Left renal pelvis (tissue), 4 donors: ENCODE measurements around the gene IL11RA. TPM values are rescaled to one million over a fixed set of nuclear protein-coding genes. Genes with fewer than 3 reads are reported as not detected.
A peak's percentile ranks its signal among the peaks of the same experiment; 100 is the strongest.

Experiments used
- DNase-seq, 4 donors: peaks; one replicate each; pipeline ENCODE4 v3.0.0-alpha.2; 2013; ENCODE audit warnings: low read depth in 4 of 4, low spot score in 3 of 4
- polyA plus RNA-seq, 4 donors: library from polyadenylated mRNA; unstranded; fragments of 120-200 nt; gene quantifications; one replicate each; pipeline ENCODE4 v1.2.1, GENCODE V29; 2013; ENCODE audit not compliant: insufficient read length in 4 of 4

Gene IL11RA
- polyA plus RNA-seq, 4 donors, result 50.0 to 138 (median 66.6) TPM

DNA sequence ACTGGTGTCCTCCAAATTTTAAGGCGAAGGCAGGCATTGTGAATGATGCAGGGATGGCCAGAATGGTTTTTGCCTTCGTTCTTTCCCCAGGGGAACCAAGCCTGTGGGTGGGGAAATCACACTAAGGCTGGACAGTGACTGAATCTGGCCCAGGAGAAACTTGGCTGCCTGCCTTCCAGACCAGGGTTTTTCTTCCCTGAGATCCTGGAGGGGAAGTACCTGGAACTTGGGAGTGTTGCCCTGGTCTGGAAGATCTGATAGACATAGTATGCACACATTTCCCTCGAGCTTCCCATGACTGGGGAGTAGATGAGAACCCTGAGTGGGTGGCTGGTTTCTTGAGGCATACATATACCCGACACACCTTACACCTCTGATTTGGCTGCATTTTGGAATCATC lies 664 bp upstream of the IL11RA start:
- DNase-seq, result no peak

DNA sequence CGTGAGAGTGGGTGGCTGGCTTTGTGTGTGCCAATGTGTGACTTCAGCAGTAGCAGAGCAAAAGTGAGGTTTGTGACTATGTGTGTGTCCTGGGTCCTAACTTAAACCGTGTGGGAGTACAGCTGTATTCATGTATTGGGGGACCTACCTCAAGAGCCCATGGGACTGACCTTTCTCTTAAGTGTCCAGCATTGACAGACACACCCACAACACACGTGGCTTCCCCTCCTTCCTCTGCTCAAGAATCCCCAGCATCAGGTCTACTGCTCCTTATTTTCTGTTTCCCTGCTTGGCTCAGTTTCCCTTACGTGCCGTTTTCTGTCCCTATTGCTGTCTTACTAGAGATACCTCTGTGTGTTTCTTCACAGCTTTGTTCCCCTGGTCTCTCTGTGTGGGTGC lies 616 bp downstream of the IL11RA start:
- no peak for DNase-seq

DNA sequence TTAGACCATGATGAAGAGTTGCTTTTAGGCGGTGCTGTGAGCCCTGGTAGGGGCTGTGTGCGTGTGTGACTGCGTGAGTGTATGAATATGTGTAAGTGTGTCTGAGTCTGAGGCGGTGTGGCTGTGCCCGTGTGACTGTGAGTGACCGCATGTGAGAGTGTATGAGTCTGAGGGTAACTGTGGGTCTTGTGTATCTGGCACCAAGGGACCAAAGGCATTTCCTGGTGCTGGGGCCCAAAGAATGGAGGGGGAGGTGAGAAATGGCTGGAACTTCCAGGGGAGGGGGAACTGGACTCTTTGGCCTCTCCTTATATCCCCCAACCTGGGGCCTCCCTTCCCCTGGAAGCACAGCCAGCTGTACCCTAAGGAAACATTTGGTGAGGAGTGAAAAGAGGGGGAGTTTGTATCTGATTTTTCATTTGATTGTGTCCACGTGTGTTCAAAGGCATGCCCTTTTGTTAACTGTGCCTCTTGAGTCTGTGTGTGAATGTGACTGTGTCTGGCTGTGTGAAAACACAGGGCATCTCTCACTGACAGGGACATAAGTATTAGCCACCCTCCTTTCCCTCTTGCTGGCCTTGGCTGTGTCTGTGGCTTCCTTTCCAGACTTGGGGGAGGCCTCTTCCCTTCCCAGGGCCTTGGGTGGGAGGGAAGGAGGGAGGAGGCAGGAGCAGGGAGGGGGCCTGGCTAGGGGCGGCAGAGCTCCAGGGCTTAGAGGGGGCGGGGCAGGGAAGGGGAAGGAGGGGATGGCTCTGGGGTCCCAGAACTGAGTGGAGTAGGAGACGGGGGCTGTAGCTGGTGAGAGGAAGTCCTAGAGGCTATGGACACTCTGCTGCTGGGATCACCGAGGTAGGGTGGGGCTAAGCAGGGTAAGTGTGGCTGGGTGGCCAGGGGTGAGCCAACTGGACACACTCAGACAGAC lies 1.4 kb downstream of the IL11RA start:
- DNase-seq, result no peak

DNA sequence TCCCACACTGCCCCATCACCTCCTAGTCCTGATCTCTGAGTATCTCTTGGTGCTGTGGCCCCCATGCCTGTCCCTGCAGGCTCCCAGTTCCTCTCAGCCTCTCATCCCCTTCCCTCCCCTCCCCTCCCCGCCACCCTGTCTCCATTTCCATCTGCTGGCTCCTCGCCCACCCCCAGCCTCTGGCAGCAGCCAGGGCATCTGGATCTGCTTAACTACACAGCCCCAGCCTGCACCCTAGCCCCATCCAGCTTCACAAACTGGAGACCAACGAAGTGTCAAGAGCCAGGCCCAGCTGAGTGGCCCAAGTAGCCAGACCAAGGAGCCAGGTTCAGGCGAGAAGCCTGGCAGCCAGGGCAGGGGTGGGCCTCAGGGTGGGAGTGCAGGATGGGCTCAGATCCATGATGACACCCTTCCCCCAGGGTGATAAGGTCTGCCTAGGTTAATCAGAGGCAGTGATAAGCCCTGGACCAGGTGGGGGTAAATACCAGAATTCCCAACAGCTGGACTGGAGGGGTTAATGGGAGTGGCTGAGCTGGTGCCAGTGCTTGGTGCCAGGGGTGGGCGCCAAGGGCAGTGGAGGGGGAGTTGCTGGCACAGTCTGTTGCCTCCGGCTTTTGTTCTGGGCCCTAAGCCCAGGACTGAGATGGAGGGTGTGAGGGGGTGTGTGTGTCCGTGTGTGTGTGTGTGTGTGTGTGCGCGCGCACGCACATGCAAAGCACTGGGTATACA lies 2.5 kb downstream of the IL11RA start:
- DNase-seq, result no peak

DNA sequence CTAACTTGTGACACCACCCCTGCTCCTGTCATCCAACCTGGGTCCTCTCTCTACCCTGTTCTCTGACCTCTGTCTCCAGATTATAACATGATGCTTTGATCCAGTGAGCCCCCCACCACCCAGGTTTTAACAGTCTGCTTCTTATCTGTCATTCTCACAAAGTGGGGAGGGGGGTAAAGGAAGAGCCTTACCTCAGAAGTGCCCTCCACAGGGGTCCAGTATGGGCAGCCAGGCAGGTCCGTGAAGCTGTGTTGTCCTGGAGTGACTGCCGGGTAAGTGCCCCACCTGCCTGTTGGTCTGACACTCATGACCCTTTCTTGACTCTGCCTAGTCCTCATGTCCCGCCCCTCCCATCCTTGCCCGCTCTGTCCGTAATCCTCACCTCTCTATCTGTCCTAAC lies 3.4 kb downstream of the IL11RA start:
- no peak for DNase-seq

DNA sequence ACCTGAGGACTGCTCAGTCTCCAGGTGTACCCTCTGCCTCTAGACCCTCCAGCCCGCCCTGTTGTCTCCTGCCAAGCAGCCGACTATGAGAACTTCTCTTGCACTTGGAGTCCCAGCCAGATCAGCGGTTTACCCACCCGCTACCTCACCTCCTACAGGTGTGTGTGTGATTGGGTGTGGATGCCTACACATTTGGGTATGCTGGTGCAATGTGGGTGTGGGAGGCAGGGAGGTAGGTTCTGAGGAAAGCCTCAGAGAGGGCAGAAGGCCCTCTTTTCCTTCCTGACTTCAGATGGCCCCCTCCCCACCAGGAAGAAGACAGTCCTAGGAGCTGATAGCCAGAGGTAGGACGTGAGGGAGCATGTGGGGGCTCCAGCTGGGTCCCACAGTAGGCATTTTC lies 5.0 kb downstream of the IL11RA start:
- DNase-seq, result no peak

DNA sequence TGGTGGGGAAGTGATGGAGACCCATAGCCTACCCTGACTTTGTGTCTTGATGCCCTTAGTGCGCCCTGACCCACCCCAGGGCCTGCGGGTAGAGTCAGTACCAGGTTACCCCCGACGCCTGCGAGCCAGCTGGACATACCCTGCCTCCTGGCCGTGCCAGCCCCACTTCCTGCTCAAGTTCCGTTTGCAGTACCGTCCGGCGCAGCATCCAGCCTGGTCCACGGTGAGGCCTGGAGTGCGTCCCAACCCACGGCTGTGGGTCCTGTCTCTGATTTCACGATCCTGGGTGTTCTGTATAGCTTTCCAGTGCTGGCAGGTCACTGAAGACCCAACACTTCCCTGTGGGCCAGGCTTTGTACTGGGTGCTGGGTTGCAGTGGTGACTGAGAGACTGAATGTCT lies 6.5 kb downstream of the IL11RA start:
- no peak for DNase-seq

DNA sequence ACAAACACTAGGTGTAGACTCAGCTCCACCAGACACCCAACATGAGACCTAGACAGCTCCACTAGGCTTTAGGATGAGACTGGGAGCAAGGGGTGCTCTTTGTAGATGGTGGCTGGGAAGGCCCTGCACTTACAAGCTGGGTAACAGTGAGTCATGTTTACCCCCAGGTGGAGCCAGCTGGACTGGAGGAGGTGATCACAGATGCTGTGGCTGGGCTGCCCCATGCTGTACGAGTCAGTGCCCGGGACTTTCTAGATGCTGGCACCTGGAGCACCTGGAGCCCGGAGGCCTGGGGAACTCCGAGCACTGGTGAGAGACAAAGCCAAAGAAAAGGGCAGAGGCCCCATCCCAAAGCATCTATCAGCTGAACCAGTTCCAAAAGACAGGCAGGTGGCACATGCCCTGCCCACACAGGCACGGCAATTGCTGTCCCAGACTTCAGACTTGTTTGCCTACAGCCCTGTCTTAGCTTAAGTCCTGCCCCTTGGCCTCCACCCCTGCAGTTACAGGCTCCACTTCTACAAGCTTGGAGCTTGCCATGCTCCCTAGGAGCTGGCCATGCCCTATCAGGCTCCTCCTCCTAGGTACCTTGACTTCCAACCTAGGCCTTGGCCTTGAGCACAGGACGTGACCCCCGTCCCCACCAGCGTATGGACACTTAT lies 7.7 kb downstream of the IL11RA start:
- no peak for DNase-seq

DNA sequence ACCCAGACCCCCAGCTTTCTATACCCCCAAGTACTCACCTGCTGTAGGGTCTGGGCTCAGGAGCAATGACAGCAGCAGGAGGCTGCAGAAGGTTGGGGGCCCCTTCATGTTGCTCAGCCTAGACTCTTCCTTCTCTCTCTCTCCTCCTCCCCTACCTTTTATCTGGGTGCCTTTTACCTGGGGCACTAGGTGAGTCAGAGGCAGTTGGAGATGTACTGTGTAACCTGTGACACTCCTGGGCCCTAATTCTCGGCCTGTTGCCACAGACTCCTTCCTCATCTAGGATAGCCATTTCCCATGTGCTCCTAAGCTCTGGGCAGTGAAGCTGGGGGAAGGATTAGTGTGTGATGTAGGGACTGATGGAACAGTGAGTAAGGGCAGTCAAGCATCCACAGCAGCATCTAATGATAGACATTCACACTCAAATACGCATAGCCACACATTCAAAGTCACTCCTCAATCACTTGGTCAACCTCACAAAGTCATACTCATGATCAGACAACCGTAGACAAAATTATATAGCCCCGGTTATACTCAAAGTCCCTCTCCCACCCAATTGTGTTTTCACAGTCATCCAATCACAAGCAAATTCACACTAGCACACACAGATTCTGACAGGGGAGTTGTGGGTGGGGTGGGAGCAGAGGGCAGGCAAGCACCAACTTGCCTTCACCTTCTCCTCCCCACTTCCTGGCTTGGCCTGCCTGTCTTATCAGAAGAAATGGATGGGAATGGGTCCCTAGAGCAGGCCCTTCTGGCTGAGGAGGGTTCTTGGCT lies 10.7 kb downstream of the IL11RA start, which contains the start of gene CCL27:
Gene CCL27 (minus strand): TSS at position 132 of the 777 bp plus-strand sequence. CDS start 24 bp downstream, at position 108.
- DNase-seq, result no peak

DNA sequence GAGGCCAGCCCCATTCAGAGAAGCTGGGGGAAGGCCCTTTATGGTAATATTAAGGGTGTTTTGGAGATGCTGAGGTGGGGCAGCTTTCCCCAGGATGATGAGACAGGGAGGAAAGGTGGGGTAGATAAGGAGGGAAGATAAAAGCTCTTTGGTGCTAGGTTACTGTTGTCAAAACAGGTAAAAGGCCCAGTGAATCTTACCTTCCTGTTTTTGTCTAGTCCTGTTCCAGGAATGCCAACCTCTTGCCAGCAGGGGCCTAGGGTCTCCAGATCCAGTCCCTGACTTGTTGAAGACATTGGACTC lies 11.3 kb downstream of the IL11RA start:
- DNase-seq, result no peak

DNA sequence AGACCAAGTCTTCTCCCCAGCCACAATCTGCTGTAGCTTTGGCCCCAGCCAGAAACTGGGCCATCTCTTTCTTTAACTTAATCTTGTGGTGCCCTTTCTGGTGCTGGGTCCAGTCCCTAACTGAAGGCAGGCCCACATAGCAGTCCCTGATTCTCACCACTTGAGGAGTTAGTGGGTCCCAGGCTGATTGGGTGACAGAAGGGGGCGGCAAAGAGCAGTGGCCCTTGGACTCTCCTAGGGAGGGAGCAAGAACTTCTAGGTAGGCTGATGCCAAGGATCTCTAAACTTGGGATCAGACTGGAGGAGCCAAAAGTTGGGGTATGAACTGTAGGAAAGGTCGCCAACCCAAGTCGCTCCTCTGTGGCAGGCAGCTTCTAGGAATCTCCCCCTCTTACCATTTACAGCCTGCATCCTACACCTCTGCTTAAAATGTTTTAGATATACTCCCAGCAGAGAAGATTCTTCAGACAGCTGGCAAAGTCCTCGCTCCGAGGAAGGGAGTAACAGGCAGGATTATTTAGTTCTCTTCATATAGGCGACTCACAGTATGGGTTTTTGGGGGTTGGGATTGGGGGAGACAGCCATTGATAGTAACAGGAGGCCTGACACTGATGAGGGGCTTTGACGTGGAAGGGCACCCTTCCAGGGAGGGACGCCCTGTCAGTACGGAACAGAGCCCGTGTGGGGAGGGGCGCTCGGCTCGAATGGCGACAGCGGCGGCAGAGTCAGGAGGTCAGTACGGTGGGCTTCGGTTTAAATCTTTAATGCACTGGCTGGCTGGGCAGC lies 12.5 kb downstream of the IL11RA start:
- DNase-seq, result peak in 1 of 4 donors; percentile 39

DNA sequence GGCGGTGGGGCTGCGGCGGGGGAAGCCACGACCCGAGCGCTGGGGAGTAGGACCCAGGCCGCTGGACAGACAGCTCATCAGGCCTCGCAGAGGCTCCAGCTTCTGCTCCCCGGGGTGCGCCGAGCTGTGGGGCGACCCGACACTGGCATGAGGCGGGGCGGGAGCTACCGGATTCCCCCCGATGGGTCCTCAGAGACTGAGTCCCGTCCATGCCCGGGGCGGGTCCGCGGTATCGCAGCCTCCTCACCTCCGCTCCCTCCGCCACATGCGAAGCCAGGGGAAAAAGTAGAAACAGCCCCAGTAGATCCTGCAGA lies 13.0 kb downstream of the IL11RA start:
- DNase-seq, result no peak

DNA sequence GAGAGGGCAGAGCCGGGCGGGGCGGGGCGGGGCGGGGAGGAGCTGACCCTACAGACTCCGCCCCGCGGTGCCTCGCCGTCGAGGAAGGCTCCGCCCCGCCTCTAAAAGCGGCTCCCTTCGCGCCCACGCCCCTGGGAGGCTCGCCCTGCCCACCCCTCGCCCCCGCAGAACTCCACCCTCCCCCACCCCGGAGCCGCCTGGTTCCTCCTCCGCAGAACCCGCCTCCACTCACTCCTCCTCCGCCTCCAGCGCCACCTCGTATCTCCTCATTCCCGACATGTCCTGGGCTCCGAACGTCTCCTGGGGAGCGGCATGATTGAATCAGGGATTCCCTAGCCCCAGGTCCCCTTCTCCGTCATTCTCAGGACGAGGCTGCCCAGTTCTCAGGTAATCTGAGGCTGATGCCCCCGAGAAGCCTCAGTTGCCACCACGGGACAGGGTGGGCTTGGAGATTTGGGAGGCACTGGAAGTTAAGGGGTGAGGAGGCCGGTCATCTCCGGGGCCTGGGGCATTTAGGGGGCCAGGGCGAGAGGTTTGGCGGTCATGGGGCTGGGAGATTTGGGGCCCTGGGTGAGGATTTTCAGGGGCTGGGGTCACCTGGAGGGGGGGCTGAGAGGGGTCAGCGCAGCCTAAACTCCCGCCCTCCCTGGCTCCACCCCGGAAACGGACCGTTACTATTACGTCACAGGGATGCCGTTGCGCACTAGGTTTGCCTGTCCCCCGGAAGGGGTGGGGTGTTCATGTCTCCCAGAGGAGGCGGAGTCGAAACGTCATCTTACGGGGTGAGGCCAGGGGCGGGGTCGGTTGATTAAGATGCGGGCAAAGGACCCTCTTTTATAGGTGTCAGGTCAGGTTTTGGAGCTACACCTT lies 13.6 kb downstream of the IL11RA start:
- DNase-seq, result peak; percentile 82 to 93 (median 88)

DNA sequence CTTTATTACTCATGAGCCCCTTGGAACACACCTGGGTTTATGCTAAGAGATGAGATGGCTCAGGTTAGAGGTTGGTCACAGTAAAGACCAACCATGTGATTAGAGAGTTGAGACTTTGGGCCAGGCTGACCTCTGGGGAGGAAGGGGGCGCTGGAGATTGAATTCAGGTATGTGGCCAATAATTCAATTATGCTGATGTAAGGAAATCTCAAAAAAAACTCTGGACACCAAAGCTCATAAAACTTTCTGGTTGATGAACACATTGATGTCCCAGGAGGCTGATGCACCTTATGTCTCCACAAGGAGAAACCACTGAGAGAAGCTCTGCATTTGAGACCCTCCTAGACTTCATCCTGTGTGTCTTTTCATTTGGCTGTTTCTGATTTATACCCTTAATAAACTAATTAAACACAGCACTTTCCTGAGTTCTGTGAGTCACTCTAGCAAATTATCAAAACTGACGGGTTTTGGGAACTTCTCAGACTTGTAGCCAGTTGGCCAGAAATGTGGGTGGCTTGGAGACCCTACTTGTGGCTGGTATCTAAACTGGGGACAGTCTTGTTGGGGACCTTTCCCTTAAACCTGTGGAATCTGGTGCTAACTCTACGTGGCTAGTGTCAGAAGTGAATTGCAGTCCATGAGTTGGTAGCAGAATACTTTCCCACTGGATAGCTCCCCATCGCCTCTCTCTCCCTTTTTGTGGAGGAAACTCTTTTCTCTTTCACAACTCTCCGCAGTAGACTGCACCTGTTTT lies 18.0 kb downstream of the IL11RA start:
- no peak for DNase-seq

DNA sequence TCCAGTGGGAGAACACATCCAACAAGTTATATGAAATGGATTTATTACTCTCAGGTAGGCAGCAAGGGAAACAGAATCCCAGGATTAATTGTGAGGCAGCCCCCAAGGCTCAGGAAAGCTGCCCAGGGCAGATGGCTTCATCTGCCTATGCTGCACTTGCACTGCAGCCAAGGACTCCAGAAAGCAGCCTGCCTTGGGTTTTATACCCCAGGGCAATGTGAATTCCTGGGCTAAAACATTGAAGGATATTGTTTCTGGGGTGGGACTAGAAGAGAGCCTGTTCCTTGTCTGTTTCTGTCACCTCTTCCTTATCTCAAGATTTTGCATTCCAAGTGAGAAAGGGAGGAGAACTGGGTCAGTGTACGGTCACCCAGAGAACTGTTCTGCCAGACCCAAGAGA lies 19.3 kb downstream of the IL11RA start:
- no peak for DNase-seq

DNA sequence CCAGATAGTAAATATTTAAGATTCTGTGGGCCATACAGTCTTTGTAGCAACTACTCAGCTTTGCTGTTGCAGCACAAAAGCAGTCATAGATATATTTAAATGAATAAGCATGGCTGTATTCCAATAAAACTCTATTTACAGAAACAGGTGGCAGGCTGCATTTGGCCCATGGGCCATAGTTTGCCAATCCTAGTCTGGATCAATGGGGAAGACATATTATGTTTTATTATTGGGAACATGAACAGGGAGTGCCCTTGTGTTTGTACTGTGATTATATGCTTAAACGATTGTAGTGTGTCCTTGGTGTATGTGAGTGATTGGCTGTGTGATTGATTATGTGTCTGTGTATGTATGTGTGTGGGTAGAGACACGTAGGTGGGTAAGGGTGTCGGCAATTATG lies 22.5 kb downstream of the IL11RA start:
- no peak for DNase-seq

DNA sequence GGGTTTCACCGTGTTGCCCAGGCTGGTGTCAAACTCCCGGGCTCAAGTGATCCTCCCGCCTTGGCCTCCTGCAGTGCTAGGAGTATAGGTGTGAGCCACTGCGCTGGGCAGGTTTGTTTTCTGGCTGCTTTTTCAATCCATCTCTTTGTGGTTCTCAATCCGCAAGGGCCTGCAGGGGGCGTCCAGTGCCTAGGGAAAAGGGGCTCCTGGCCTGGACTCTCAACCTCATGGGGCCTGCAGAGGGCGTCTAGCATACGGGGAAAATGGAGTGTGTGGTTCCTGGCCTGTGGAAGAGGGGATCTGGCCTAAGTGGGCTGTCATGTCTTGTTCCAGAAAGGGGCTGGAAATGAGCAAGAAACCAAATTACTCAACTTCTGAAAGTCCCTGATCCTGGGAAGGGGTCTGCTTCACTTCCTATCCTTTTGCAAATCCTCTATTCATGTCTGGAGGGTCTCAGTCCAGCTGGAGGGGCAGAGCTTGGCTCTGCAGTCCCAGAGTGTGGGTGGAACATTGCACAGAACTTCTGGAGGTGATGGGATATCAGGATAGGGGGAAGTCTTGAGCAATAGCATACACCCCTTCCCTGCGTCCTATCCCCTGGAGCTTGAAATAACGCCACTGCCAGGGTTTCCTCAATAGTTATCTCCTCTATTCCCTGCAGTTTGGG lies 23.2 kb downstream of the IL11RA start:
- peak in 1 of 4 donors; percentile 36 for DNase-seq

DNA sequence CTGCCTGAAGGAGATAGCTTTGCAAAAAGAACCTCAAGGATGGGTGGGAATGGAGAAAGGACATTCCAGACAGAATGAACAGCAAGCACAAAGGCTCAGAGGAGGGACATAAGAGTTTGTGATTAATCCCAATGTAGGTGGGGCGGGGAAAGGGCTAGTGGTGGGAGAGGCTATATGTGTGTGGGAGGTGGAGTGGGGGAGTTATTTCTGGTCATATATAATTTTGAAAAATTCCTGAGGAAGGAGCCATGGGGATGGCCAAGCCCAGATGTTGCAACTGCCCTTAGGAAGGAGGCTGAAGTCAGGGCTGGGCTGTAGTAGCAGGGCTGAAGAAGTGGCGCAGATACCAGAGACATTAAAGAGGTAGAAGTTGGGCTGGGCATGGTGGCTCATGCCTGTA lies 23.9 kb downstream of the IL11RA start:
- no peak for DNase-seq
